CD14-positive monocyte (primary cell): Measurements from ENCODE around the gene APP. TPM values are rescaled to one million over a fixed set of nuclear protein-coding genes. Genes with fewer than 3 reads are reported as not detected.

Experiments used
- DNase-seq, 3 donors: peaks; one replicate each; pipeline ENCODE4 v3.0.0-alpha.2; 2011 to 2022
- H2AFZ ChIP-seq: 2 replicates; pipeline ENCODE4 v1.6.0; 2012; ENCODE audit warnings: mild to moderate bottlenecking, low read depth, low read length, inconsistent platforms; ENCODE audit not compliant: insufficient read depth, poor library complexity, severe bottlenecking
- H3K27ac ChIP-seq, 2 donors: 1 replicate in 1 of 2; 2 replicates in 1 of 2; pipeline ENCODE4 v1.5.1; 2012 to 2013; ENCODE audit warnings: low read length in 2 of 2, control low read depth in 1 of 2, inconsistent platforms in 1 of 2, low read depth in 1 of 2, mild to moderate bottlenecking in 1 of 2
- H3K27me3 ChIP-seq, 2 donors: one replicate each; pipeline versions ENCODE4 v1.6.0 to v1.6.1; 2011 to 2013; ENCODE audit warnings: low read length in 2 of 2; ENCODE audit not compliant: control insufficient read depth in 2 of 2, insufficient read depth in 2 of 2
- H3K36me3 ChIP-seq, 2 donors: replicated peaks in 1 of 2; 1 replicate in 1 of 2; 2 replicates in 1 of 2; pipeline versions ENCODE4 v1.5.1 to v1.6.1; 2012 to 2013; ENCODE audit warnings: low read length in 2 of 2, control low read depth in 1 of 2, inconsistent platforms in 1 of 2, mild to moderate bottlenecking in 1 of 2; ENCODE audit not compliant: insufficient read depth in 2 of 2, control insufficient read depth in 1 of 2
- H3K4me1 ChIP-seq, 2 donors: 1 replicate in 1 of 2; 2 replicates in 1 of 2; pipeline versions ENCODE4 v1.5.1 to v1.6.1; 2012 to 2013; ENCODE audit warnings: low read length in 2 of 2, control low read depth in 1 of 2, inconsistent platforms in 1 of 2, mild to moderate bottlenecking in 1 of 2, moderate library complexity in 1 of 2; ENCODE audit not compliant: insufficient read depth in 2 of 2, control insufficient read depth in 1 of 2
- H3K4me2 ChIP-seq: replicated peaks from 2 replicates; pipeline ENCODE3; 2012; ENCODE audit warnings: low read length, moderate library complexity, mild to moderate bottlenecking; ENCODE audit not compliant: poor library complexity, severe bottlenecking; ENCODE audit errors: extremely low read depth
- H3K4me3 ChIP-seq, 3 experiments: fragments of 200-600 bp in 1 of 3; sonication (generic) in 1 of 3; replicated peaks in 1 of 3; 1 replicate in 2 of 3; 2 replicates in 1 of 3; pipeline ENCODE4 v1.5.1; 2011 to 2013; ENCODE audit warnings: low read length in 3 of 3, mild to moderate bottlenecking in 3 of 3, control low read depth in 2 of 3, low read depth in 2 of 3, inconsistent platforms in 1 of 3, moderate library complexity in 1 of 3
- H3K79me2 ChIP-seq: 2 replicates; pipeline ENCODE4 v1.6.0; 2012; ENCODE audit warnings: mild to moderate bottlenecking, control low read depth, inconsistent platforms, low read length, moderate library complexity; ENCODE audit not compliant: insufficient read depth
- H3K9ac ChIP-seq: 2 replicates; pipeline ENCODE4 v1.6.0; 2017; ENCODE audit warnings: low read length, mild to moderate bottlenecking; ENCODE audit not compliant: insufficient read depth, poor library complexity, severe bottlenecking
- H3K9me3 ChIP-seq, 2 donors: replicated peaks in 1 of 2; 1 replicate in 1 of 2; 2 replicates in 1 of 2; pipeline versions ENCODE4 v1.5.1 to v1.6.1; 2012 to 2013; ENCODE audit warnings: low read length in 2 of 2, control low read depth in 1 of 2; ENCODE audit not compliant: control insufficient read depth in 1 of 2, insufficient read depth in 1 of 2
- H4K20me1 ChIP-seq: 2 replicates; pipeline ENCODE4 v1.6.0; 2012; ENCODE audit warnings: mild to moderate bottlenecking, low read length, control low read depth, moderate library complexity; ENCODE audit not compliant: insufficient read depth
- H3K27ac Mint-ChIP-seq, 7 donors: one replicate each; pipeline ENCODE4 v1.8.0; 2020; ENCODE audit warnings: mild to moderate bottlenecking in 7 of 7, mixed read lengths in 7 of 7, moderate library complexity in 6 of 7, inconsistent platforms in 2 of 7
- H3K27me3 Mint-ChIP-seq, 3 donors: one replicate each; pipeline ENCODE4 v1.8.0; 2021 to 2022; ENCODE audit warnings: low read depth in 3 of 3, mild to moderate bottlenecking in 3 of 3, mixed read lengths in 3 of 3, moderate library complexity in 3 of 3, inconsistent platforms in 1 of 3
- H3K36me3 Mint-ChIP-seq, 2 donors: one replicate each; pipeline ENCODE4 v1.8.0; 2020; ENCODE audit warnings: mixed read lengths in 2 of 2, inconsistent platforms in 1 of 2, mild to moderate bottlenecking in 1 of 2
- H3K4me1 Mint-ChIP-seq: one replicate; pipeline ENCODE4 v1.8.0; 2020; ENCODE audit warnings: mild to moderate bottlenecking, mixed read lengths
- H3K4me3 Mint-ChIP-seq, 2 donors: one replicate each; pipeline ENCODE4 v1.8.0; 2020; ENCODE audit warnings: mild to moderate bottlenecking in 2 of 2, mixed read lengths in 2 of 2, moderate library complexity in 1 of 2
- H3K9me3 Mint-ChIP-seq, 7 donors: one replicate each; pipeline ENCODE4 v1.8.0; 2020 to 2022; ENCODE audit warnings: mixed read lengths in 7 of 7, mild to moderate bottlenecking in 6 of 7, moderate library complexity in 6 of 7, inconsistent platforms in 2 of 7
- CTCF ChIP-seq: fragments of 200-600 bp; IDR thresholded peaks from one replicate; pipeline ENCODE4 v1.8.0; 2022; ENCODE audit warnings: antibody characterized with exemption, mild to moderate bottlenecking
- WGBS: methylation state at CpG from one replicate; pipeline ENCODE4 v1.1.5; 2013; ENCODE audit warnings: missing lambda C conversion rate; ENCODE audit not compliant: insufficient coverage; 5-methylcytosine and 5-hydroxymethylcytosine counted together
- intact Hi-C, 2 donors: fragments of 100-400 bp; cut with micrococcal nuclease; formaldehyde crosslinking; loops; one replicate each; pipeline versions ENCODE4 v1.15.0 to v1.15.1; 2023
- polyA plus RNA-seq, 3 donors: library from polyadenylated mRNA; depleted of rRNA in 1 of 3; unstranded in 2 of 3; stranded (reverse) in 1 of 3; fragments of 300-500 nt in 2 of 3; fragments of >200 nt in 1 of 3; fragmentation: Illumina TruSeq in 2 of 3; gene quantifications; 1 replicate in 2 of 3; 2 replicates in 1 of 3; pipeline ENCODE4 v1.2.3, GENCODE V29; 2012 to 2021
- small RNA-seq: library from RNA; depleted of rRNA; stranded (forward); fragments of <200 nt; gene quantifications from one replicate; pipeline ENCODE3, GENCODE V24; 2012; ENCODE audit warnings: low read depth; ENCODE audit not compliant: insufficient read length

APP gene
- polyA plus RNA-seq, 3 donors = 28.0 to 118 (median 35.1) TPM

GRCh38 chr21:25834381-25834780 lies 336.2 kb downstream of the APP start:
- Histone ChIP-seq H3K9ac (no peak overlapping the region), H3K36me3 (no peaks in the 10 kb centered on the region), H4K20me1 (no peaks in the 10 kb centered on the region), H3K9me3 (peaks cover 20 to 28% of the 10 kb centered on the region in 2 donors), H3K4me2 (no peak overlapping the region), H3K27ac (no peak overlapping the region), H2AFZ (no peak overlapping the region), H3K27me3 (no peaks in the 10 kb centered on the region), H3K4me3 (no peak overlapping the region), H3K4me1 (no peaks in the 10 kb centered on the region), H3K79me2 (no peaks in the 10 kb centered on the region)
- Mint-ChIP-seq H3K27ac (no peak overlapping the region), H3K9me3 (peaks cover 13 to 36% (median 23%) of the 10 kb centered on the region in 7 donors), H3K27me3 (peaks cover 0 to 2% (median 0%) of the 10 kb centered on the region in 3 donors), H3K36me3 (no peaks in the 10 kb centered on the region), H3K4me3 (no peak overlapping the region), H3K4me1 (no peaks in the 10 kb centered on the region)
- DNase-seq = no peak
- WGBS = 100% methylated on average over 2 of the region's 3 CpGs
- intact Hi-C loops = no loop called here
- no peak for TF ChIP-seq CTCF

DNA sequence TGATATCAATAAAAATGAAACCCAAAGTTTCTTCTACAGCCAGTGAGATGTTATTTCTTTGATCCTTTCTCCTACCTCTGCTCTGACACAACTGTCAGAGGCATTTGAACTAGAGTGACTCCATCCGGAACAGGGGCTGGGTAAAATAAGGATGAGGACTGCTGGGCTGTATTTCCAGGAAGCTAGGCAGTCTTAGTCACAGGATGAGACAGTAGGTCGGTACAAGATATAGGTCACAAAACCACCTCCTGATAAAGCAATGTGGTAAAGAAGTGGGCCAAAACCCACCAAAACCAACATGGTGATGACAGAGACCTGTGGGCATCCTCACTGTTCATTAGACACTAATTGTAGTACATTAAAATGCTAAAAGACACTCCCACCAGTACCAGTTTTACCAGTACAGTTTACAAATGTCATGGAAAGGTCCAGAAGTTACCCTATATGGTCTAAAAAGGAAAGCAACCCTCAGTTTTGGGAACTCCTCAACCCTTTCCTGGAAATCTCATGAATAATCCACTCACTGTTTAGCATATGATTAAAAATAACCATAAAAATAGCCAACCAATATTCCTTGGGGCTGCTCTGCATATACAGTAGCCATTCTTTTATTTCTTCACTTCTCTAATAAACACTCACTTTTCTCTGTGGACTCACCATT lies 339.1 kb downstream of the APP start:
- H3K9me3 ChIP-seq = peaks cover 16 to 18% of the 10 kb centered on the region in 2 donors
- no peak for TF ChIP-seq CTCF
- no CpG with 5 or more reads among the region's 2 CpGs for WGBS
- no peaks in the 10 kb centered on the region for H4K20me1 ChIP-seq
- Mint-ChIP-seq H3K27me3 (peaks cover 0 to 2% (median 0%) of the 10 kb centered on the region in 3 donors), H3K27ac (no peak overlapping the region), H3K4me1 (no peaks in the 10 kb centered on the region), H3K36me3 (no peaks in the 10 kb centered on the region), H3K9me3 (peaks cover 11 to 27% (median 23%) of the 10 kb centered on the region in 7 donors), H3K4me3 (no peak overlapping the region)
- no peak overlapping the region for H3K4me2 ChIP-seq
- H3K36me3 ChIP-seq = no peaks in the 10 kb centered on the region
- no peak overlapping the region for H3K27ac ChIP-seq
- H3K4me3 ChIP-seq = no peak overlapping the region
- H3K9ac ChIP-seq = no peak overlapping the region
- H3K4me1 ChIP-seq = no peaks in the 10 kb centered on the region
- intact Hi-C loops = no loop called here
- no peak overlapping the region for H2AFZ ChIP-seq
- no peaks in the 10 kb centered on the region for H3K79me2 ChIP-seq
- no peaks in the 10 kb centered on the region for H3K27me3 ChIP-seq
- no peak for DNase-seq

Small RNAs within 50 kb of the gene (small RNA-seq; reads per million reads assigned to genes)
- not detected for gene RNU6-123P
- not detected for gene RNU6-926P
